CD4-positive, alpha-beta memory T cell (primary cell): Measurements from ENCODE around the gene AXL. TPM values are rescaled to one million over a fixed set of nuclear protein-coding genes. Genes with fewer than 3 reads are reported as not detected.

Source experiments
- CTCF ChIA-PET: fragments of 350-600 bp; sonication (Branson Sonifier 250); formaldehyde crosslinking; loops from one replicate; lab custom pipeline; 2021; ENCODE audit warnings: inconsistent platforms; ENCODE audit not compliant: partially characterized antibody; lab: Charles Lee
- POLR2A ChIA-PET: fragments of 350-600 bp; sonication (Branson Sonifier 250); formaldehyde crosslinking; loops from one replicate; lab custom pipeline; 2021; ENCODE audit not compliant: partially characterized antibody; lab: Charles Lee
- DNase-seq, 5 donors: peaks; one replicate each; pipeline versions ENCODE4 v3.0.0 to v3.0.0-alpha.2; 2020 to 2022; ENCODE audit warnings: mixed read lengths in 1 of 5
- H3K27ac ChIP-seq: one replicate; pipeline ENCODE4 v1.7.0; 2013; ENCODE audit warnings: low read depth, low read length
- H3K27me3 ChIP-seq: 2 replicates; pipeline ENCODE4 v1.7.0; 2013; ENCODE audit warnings: mild to moderate bottlenecking, low read length, moderate library complexity; ENCODE audit not compliant: insufficient read depth
- H3K36me3 ChIP-seq: 2 replicates; pipeline ENCODE4 v1.7.0; 2013; ENCODE audit warnings: mild to moderate bottlenecking, low read length, moderate library complexity; ENCODE audit not compliant: insufficient read depth
- H3K4me1 ChIP-seq: 2 replicates; pipeline ENCODE4 v1.7.0; 2013; ENCODE audit warnings: mild to moderate bottlenecking, low read length, moderate library complexity; ENCODE audit not compliant: insufficient read depth
- H3K4me3 ChIP-seq, 2 donors: one replicate each; pipeline ENCODE4 v1.7.0; 2013; ENCODE audit warnings: low read length in 2 of 2, mild to moderate bottlenecking in 1 of 2
- H3K9me3 ChIP-seq, 2 donors: one replicate each; pipeline ENCODE4 v1.7.0; 2013; ENCODE audit warnings: low read length in 2 of 2, control low read depth in 1 of 2; ENCODE audit not compliant: control insufficient read depth in 1 of 2
- H3K27ac Mint-ChIP-seq, 7 donors: one replicate each; pipeline ENCODE4 v1.8.0; 2020 to 2021; ENCODE audit warnings: mixed read lengths in 7 of 7, mild to moderate bottlenecking in 6 of 7, inconsistent platforms in 3 of 7, moderate library complexity in 3 of 7
- H3K27me3 Mint-ChIP-seq, 2 donors: one replicate each; pipeline ENCODE4 v1.8.0; 2020 to 2021; ENCODE audit warnings: mixed read lengths in 2 of 2
- H3K36me3 Mint-ChIP-seq, 2 donors: one replicate each; pipeline ENCODE4 v1.8.0; 2020 to 2021; ENCODE audit warnings: mixed read lengths in 2 of 2, inconsistent platforms in 1 of 2, mild to moderate bottlenecking in 1 of 2
- H3K4me1 Mint-ChIP-seq, 4 donors: one replicate each; pipeline ENCODE4 v1.8.0; 2020 to 2021; ENCODE audit warnings: mixed read lengths in 4 of 4, mild to moderate bottlenecking in 1 of 4
- H3K4me3 Mint-ChIP-seq, 8 donors: one replicate each; pipeline ENCODE4 v1.8.0; 2020 to 2021; ENCODE audit warnings: mixed read lengths in 8 of 8, mild to moderate bottlenecking in 7 of 8, moderate library complexity in 6 of 8, inconsistent platforms in 3 of 8
- H3K9me3 Mint-ChIP-seq, 8 donors: one replicate each; pipeline ENCODE4 v1.8.0; 2020 to 2021; ENCODE audit warnings: mixed read lengths in 8 of 8, mild to moderate bottlenecking in 5 of 8, inconsistent platforms in 3 of 8, moderate library complexity in 1 of 8
- intact Hi-C: fragments of 100-400 bp; cut with micrococcal nuclease; formaldehyde crosslinking; loops from one replicate; pipeline ENCODE4 v1.15.1; 2023
- polyA plus RNA-seq, 2 donors: library from polyadenylated mRNA; unstranded; fragments of 300-500 nt; fragmentation: Illumina TruSeq; gene quantifications; one replicate each; pipeline ENCODE4 v1.2.3, GENCODE V29; 2021
- total RNA-seq, 2 experiments: library from RNA; stranded (reverse); gene quantifications; one replicate each; pipeline ENCODE4 v1.2.3, GENCODE V29; 2021

The AXL gene
- total and polyA plus RNA-seq, 4 experiments from 2014 or later, result 0.10 to 0.32 (median 0.29) TPM; not detected in 1

DNA sequence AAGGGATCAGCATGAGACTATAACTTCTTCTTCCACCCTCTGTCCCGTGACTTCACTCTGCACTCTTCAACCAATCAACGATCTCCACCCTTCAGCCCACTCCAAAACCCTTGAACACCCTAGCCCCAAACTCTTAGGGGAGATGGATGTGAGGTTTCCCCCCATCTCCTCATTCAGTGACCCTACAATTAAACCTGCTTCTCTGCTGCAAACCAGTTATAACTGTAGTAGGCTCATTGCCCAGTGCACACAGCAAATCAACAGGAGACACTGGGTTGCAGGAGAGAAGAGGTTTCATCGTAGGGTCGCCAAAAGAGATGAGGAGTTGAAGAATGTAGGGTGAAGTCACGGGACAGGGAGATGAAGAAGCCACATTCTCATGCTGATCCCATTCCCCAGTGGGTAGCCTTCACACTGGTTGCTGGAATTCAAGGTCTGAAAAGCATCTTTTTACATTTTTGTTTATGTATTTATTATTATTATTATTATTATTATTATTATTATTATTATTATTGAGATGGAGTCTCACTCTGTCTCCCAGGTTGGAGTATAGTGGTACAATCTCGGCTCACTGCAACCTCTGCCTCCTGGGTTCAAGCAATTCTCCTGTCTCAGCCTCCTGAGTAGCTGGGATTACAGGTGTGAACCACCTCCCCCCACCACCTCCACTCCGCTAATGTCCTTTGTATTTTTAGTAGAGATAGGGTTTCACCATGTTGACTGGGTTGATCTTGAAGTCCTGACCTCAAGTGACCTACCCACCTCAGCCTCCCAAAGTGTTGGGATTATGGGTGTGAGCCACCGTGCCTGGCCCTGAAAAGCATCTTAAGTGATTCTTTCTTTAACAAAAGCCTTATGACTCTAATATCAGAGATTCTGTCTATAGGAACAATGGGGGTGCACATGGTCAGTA lies 31.8 kb upstream of the AXL start:
- H3K27ac ChIP-seq, result no peak overlapping the region
- Mint-ChIP-seq H3K4me3 (no peak overlapping the region), H3K27ac (peak overlapping the region in 1 of 7 donors; percentile 63), H3K4me1 (peaks cover 0 to 2% (median under 1%) of the 10 kb centered on the region in 4 donors), H3K36me3 (no peaks in the 10 kb centered on the region), H3K9me3 (no peaks in the 10 kb centered on the region), H3K27me3 (peaks cover 18 to 24% of the 10 kb centered on the region in 2 donors)
- no peak for DNase-seq
- CTCF ChIA-PET, result interaction anchor here (1.3 kb wide), 1 partner anchor 12 kb away, joined by 3 read pairs; no protein-coding TSS in a partner anchor
- H3K27me3 ChIP-seq, result peaks cover 9% of the 10 kb centered on the region
- H3K4me3 ChIP-seq, result no peak overlapping the region
- no peaks in the 10 kb centered on the region for H3K36me3 ChIP-seq
- H3K4me1 ChIP-seq, result peaks cover under 1% of the 10 kb centered on the region
- intact Hi-C loops, result no loop called here
- POLR2A ChIA-PET, result no interaction called here
- no peaks in the 10 kb centered on the region for H3K9me3 ChIP-seq

DNA sequence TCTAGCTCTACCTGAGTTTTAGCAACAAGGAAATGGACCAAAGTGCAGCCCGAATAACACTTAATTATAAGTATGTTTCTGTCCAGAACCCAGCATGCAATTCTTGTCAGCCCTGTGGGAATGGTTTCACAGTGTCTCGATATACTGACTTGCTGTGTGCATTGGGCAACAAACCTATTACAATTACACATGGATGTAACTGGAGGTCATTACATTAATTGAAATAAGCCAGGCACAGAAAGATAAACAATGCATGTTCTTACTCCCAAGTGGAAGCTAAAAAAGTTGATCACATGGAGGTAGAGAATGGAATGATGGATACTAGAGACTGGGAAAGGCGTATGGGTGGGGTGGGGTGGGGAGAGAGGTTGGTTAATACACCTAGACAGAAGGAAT lies 31.1 kb upstream of the AXL start:
- POLR2A ChIA-PET, result no interaction called here
- CTCF ChIA-PET, result no interaction called here
- no peak overlapping the region for H3K4me3 ChIP-seq

DNA sequence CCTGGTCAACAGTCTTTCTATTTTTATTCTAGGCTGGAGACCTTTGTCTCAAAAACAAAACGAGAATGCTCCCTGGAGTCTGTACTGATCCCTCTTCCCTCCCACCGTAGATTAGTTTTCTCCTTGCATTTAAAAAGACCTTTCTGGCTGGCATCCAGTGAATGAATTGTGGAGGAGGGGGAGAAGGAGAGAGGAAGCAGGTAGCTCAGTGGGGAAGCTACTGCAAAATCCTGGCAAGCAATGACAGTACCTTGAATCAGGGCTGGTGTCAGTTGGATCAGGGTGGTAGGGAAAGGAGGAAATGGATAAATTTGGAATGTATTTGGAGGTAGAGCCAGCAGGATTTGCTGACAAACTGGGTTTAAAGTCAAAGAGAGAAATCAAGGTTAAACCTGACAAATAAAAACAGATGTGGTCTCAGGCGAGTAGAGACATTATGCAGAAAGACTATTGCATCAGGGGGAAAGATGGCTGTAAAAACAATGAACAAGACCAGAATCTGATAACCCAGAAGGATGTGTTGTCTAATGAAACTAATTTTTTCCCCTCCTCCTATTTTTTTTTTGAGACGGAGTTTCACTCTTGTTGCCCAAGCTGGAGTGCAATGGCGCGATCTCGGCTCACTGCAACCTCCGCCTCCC lies 29.5 kb upstream of the AXL start:
- peak overlapping the region in 1 of 7 donors; percentile 17 for H3K27ac Mint-ChIP-seq
- no peaks in the 10 kb centered on the region for H3K36me3 Mint-ChIP-seq
- peaks cover 30 to 32% of the 10 kb centered on the region in 2 donors for H3K27me3 Mint-ChIP-seq
- H3K4me3 Mint-ChIP-seq, result no peak overlapping the region
- peaks cover 6 to 16% (median 15%) of the 10 kb centered on the region in 4 donors for H3K4me1 Mint-ChIP-seq
- ChIA-PET POLR2A (no interaction called here), CTCF (no interaction called here)
- Histone ChIP-seq H3K9me3 (no peaks in the 10 kb centered on the region), H3K4me3 (no peak overlapping the region), H3K36me3 (no peaks in the 10 kb centered on the region), H3K27me3 (peaks cover 20% of the 10 kb centered on the region), H3K27ac (no peak overlapping the region), H3K4me1 (peaks cover 16% of the 10 kb centered on the region)
- no peaks in the 10 kb centered on the region for H3K9me3 Mint-ChIP-seq
- intact Hi-C loops, result no loop called here
- no peak for DNase-seq

More for the DNA sequence above, 31.1 kb upstream of the AXL start:
- peaks cover 16% of the 10 kb centered on the region for H3K27me3 ChIP-seq
- no peaks in the 10 kb centered on the region for H3K9me3 ChIP-seq
- H3K27ac ChIP-seq, result no peak overlapping the region
- Mint-ChIP-seq H3K4me1 (peaks cover 2 to 7% (median 6%) of the 10 kb centered on the region in 4 donors), H3K27me3 (peaks cover 24 to 30% of the 10 kb centered on the region in 2 donors), H3K27ac (no peak overlapping the region), H3K9me3 (no peaks in the 10 kb centered on the region), H3K4me3 (no peak overlapping the region), H3K36me3 (no peaks in the 10 kb centered on the region)
- intact Hi-C loops, result no loop called here
- DNase-seq, result no peak
- H3K36me3 ChIP-seq, result no peaks in the 10 kb centered on the region
- peaks cover 7% of the 10 kb centered on the region for H3K4me1 ChIP-seq

DNA sequence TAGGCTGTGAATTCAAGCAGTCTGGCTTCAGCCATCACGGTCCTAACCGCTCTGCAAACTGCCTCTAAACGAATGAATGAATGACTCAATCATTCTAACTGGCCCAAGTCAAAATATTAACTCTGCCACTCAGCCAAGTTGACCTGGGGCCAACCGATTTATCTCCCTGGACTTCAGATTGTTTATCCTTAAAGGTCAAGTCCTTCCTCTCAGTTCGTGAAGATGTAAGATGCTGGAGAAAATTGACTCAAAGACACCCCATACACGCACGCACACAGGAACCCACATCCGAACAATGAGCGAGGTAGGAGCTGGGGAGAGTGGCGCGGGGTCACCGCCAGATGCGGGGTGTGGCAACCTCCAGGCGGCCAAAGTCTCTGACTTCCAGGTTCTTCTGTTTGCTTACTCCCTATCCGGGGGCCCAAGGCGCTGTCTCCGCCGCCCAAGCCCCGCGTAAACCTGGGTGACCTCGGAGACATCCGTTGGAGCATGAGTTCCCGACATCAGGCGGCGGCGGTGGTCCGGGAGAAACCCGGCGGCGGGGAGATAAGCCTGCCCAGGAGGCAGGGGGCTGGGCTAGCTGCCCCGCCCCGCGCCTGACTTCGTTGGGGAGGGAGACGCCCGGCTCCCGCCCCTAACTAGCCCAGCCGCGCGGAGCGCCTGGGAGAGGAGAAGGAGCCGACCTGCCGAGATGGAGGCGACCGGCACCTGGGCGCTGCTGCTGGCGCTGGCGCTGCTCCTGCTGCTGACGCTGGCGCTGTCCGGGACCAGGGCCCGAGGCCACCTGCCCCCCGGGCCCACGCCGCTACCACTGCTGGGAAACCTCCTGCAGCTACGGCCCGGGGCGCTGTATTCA lies 26.2 kb upstream of the AXL start, which contains the start of gene CYP2S1:
CYP2S1 (plus strand) TSS at position 646 of the 856 bp plus-strand sequence; CDS start at position 692, 46 bp downstream.
- Mint-ChIP-seq H3K4me3 (peak within 1 kb of the TSS in 6 of 8 donors; percentile 21 to 61 (median 46)), H3K36me3 (no peaks in the 10 kb centered on the region), H3K9me3 (peaks cover 0 to 2% (median 0%) of the 10 kb centered on the region in 8 donors), H3K27me3 (peaks cover 33 to 40% of the 10 kb centered on the region in 2 donors), H3K27ac (no peak within 1 kb of the TSS), H3K4me1 (peaks cover 6 to 16% (median 15%) of the 10 kb centered on the region in 4 donors)
- H3K4me1 ChIP-seq, result peaks cover 16% of the 10 kb centered on the region
- intact Hi-C loops, result no loop called here
- DNase-seq, result peak in 2 of 5 donors; percentile 4 to 17
- H3K36me3 ChIP-seq, result no peaks in the 10 kb centered on the region
- CTCF ChIA-PET, result no interaction called here
- no peak within 1 kb of the TSS for H3K4me3 ChIP-seq
- no peaks in the 10 kb centered on the region for H3K9me3 ChIP-seq
- POLR2A ChIA-PET, result interaction anchor here (1.2 to 1.3 kb wide), 2 partner anchors 112 to 115 kb away, joined by 3 read pairs; no protein-coding TSS in a partner anchor
- no peak within 1 kb of the TSS for H3K27ac ChIP-seq
- H3K27me3 ChIP-seq, result peaks cover 20% of the 10 kb centered on the region

DNA sequence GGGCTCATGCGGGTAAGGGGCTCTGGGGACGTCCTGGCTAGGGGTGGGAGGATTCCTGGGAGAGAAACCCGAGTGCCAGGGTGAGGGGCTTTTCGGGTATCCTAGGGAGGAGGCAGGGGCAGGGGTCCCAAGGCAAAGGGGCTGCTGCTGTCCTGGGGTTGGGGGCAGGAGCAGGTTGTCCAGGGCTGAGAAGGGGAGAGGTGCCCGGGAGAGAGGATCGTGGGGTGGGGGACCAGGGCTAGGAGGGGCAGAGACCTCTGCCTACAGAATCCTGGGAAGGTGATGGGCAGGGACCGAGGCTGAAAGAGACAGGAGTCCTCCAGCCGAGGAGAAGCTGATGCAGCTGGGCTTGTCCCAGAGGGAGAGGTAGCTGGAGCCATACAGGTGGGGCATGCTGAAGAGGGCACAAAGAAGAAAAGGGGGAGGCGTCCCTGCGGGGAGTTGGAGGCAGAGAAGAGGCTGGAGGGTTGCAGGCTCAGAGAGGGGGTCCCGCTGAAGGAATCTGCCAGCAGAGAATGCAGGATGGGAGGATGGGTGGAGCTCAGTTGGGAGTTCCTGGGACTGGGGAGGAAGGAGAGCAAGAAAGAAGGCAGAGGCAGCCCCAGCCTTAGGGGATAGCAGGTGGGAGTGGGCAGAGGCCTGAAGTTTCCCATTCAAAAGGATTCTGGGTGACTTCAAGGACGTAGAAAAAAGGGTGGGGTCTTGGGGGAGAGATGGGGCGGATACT lies 25.4 kb upstream of the AXL start:
- POLR2A ChIA-PET, result interaction anchor here (0.7 to 1.3 kb wide), 4 partner anchors 70 to 1764 kb away, joined by 3 read pairs; partner anchors contain the start of gene HNRNPUL1
- peaks cover 36 to 41% of the 10 kb centered on the region in 2 donors for H3K27me3 Mint-ChIP-seq
- Histone ChIP-seq H3K27ac (no peak overlapping the region), H3K4me3 (no peak overlapping the region), H3K4me1 (peaks cover 16% of the 10 kb centered on the region), H3K36me3 (no peaks in the 10 kb centered on the region), H3K27me3 (peaks cover 20% of the 10 kb centered on the region), H3K9me3 (no peaks in the 10 kb centered on the region)
- no peak for DNase-seq
- intact Hi-C loops, result no loop called here
- H3K27ac Mint-ChIP-seq, result no peak overlapping the region
- peaks cover 6 to 16% (median 14%) of the 10 kb centered on the region in 4 donors for H3K4me1 Mint-ChIP-seq
- CTCF ChIA-PET, result interaction anchor here (1.3 kb wide), 1 partner anchor 67 kb away, joined by 3 read pairs; no protein-coding TSS in a partner anchor
- peaks cover 0 to 2% (median 0%) of the 10 kb centered on the region in 8 donors for H3K9me3 Mint-ChIP-seq
- H3K36me3 Mint-ChIP-seq, result no peaks in the 10 kb centered on the region
- H3K4me3 Mint-ChIP-seq, result peak overlapping the region in 4 of 8 donors; percentile 15 to 61 (median 40)

DNA sequence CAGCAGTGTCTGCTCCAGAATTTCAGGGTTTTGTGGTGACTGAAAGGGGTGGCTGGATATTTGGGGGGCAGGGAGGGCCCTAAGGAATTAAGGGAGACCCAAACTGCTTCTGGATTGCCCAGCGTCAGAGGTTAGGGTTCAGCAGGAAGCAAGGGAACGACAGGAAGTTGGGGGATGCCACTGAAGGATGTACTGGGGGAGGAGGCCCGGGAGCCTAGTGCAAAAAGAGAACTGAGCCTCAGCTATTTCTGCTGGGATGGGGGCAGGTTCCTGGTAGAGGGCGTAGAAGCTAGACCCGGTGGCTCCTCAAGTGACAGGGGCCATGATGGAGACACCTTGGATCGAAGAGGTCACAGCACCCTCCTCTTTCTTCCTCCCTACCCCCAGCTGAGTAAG lies 24.9 kb upstream of the AXL start:
- H3K4me3 Mint-ChIP-seq, result no peak overlapping the region
- intact Hi-C loops, result no loop called here
- DNase-seq, result no peak
- H3K27me3 Mint-ChIP-seq, result peaks cover 36 to 44% of the 10 kb centered on the region in 2 donors
- ChIA-PET POLR2A (interaction anchor here (0.8 kb wide), 1 partner anchor 70 kb away, joined by 3 read pairs; the partner anchor contains the start of gene HNRNPUL1), CTCF (interaction anchor here (1.3 kb wide), 1 partner anchor 67 kb away, joined by 3 read pairs; no protein-coding TSS in a partner anchor)
- Histone ChIP-seq H3K27ac (no peak overlapping the region), H3K36me3 (no peaks in the 10 kb centered on the region), H3K9me3 (no peaks in the 10 kb centered on the region), H3K27me3 (peaks cover 20% of the 10 kb centered on the region), H3K4me3 (no peak overlapping the region), H3K4me1 (peaks cover 16% of the 10 kb centered on the region)
- peaks cover 6 to 16% (median 14%) of the 10 kb centered on the region in 4 donors for H3K4me1 Mint-ChIP-seq
- no peaks in the 10 kb centered on the region for H3K36me3 Mint-ChIP-seq
- peaks cover 0 to 2% (median 0%) of the 10 kb centered on the region in 8 donors for H3K9me3 Mint-ChIP-seq
- H3K27ac Mint-ChIP-seq, result no peak overlapping the region
